Nephron (organoid): ENCODE measurements around the gene TRA2B.
"Not testable (repeated sequence)": the region's sequence is repeated elsewhere in the genome, so short reads cannot be mapped to it uniquely, and the experiment has no call there.

Experiments used
- H3K27ac Mint-ChIP-seq, 3 experiments: 2 replicates each; pipeline ENCODE4 v1.8.0; 2020; ENCODE audit warnings: mixed read lengths in 3 of 3, mild to moderate bottlenecking in 2 of 3, moderate library complexity in 1 of 3
- H3K27me3 Mint-ChIP-seq: 2 replicates; pipeline ENCODE4 v1.8.0; 2021; ENCODE audit warnings: low read depth, mild to moderate bottlenecking, moderate library complexity, mixed read lengths
- H3K36me3 Mint-ChIP-seq: 2 replicates; pipeline ENCODE4 v1.8.0; 2020; ENCODE audit warnings: low read depth, mixed read lengths
- H3K4me1 Mint-ChIP-seq: 2 replicates; pipeline ENCODE4 v1.8.0; 2020; ENCODE audit warnings: mixed read lengths
- H3K4me3 Mint-ChIP-seq, 3 experiments: 2 replicates each; pipeline ENCODE4 v1.8.0; 2020; ENCODE audit warnings: mild to moderate bottlenecking in 3 of 3, mixed read lengths in 3 of 3, moderate library complexity in 2 of 3
- H3K9me3 Mint-ChIP-seq: 2 replicates; pipeline ENCODE4 v1.8.0; 2020; ENCODE audit warnings: mixed read lengths
- CTCF ChIP-seq, 3 experiments: fragments of 200-600 bp; sonication (generic); IDR thresholded peaks; one replicate each; pipeline ENCODE4 v1.5.0; 2021; ENCODE audit warnings: antibody characterized with exemption in 3 of 3; ENCODE audit not compliant: unreplicated experiment in 3 of 3

The TRA2B gene

GRCh38 chr3:185916042-185916833 is 21.6 kb downstream of the TRA2B start:
- no peaks in the 10 kb centered on the region for H3K9me3 Mint-ChIP-seq
- TF ChIP-seq CTCF (IDR thresholded peaks at IDR 0.05; ENCODE audit: unreplicated experiment in 3 of 3), result no peak
- H3K27ac Mint-ChIP-seq, result no peak overlapping the region

GRCh38 chr3:185915642-185916041 is 22.2 kb downstream of the TRA2B start:
- H3K27ac Mint-ChIP-seq, result peak overlapping the region; percentile 4 to 71 (median 17)

More at GRCh38 chr3:185916042-185916833, 21.6 kb downstream of the TRA2B start:
- Mint-ChIP-seq H3K4me1 (no peaks in the 10 kb centered on the region), H3K36me3 (peaks cover 77% of the 10 kb centered on the region), H3K27me3 (no peaks in the 10 kb centered on the region), H3K4me3 (no peak overlapping the region)

GRCh38 chr3:185914911-185915629 is 22.7 kb downstream of the TRA2B start:
- Mint-ChIP-seq H3K27ac (peak overlapping the region; percentile 4 to 71 (median 17)), H3K36me3 (peaks cover 66% of the 10 kb centered on the region), H3K27me3 (peaks cover 4% of the 10 kb centered on the region), H3K4me3 (no peak overlapping the region), H3K4me1 (no peaks in the 10 kb centered on the region), H3K9me3 (no peaks in the 10 kb centered on the region)
- no peak for TF ChIP-seq CTCF (IDR thresholded peaks at IDR 0.05; ENCODE audit: unreplicated experiment in 3 of 3)

More at GRCh38 chr3:185915642-185916041, 22.2 kb downstream of the TRA2B start:
- Mint-ChIP-seq H3K4me1 (no peaks in the 10 kb centered on the region), H3K36me3 (peaks cover 72% of the 10 kb centered on the region), H3K9me3 (no peaks in the 10 kb centered on the region), H3K27me3 (no peaks in the 10 kb centered on the region), H3K4me3 (no peak overlapping the region)
- TF ChIP-seq CTCF (IDR thresholded peaks at IDR 0.05; ENCODE audit: unreplicated experiment in 3 of 3), result no peak

- Mint-ChIP-seq H3K9me3 (peaks cover 2% of the 10 kb centered on the region), H3K4me1 (no peaks in the 10 kb centered on the region), H3K4me3 (no peak overlapping the region), H3K36me3 (peaks cover 47% of the 10 kb centered on the region), H3K27me3 (peaks cover 4% of the 10 kb centered on the region), H3K27ac (peak overlapping the region in 1 of 3 experiments; percentile 5)
- TF ChIP-seq CTCF (IDR thresholded peaks at IDR 0.05; ENCODE audit: unreplicated experiment in 3 of 3), result no peak
Measured at GRCh38 chr3:185912929-185913901, 24.6 kb downstream of the TRA2B start.

GRCh38 chr3:185912512-185912911 is 25.3 kb downstream of the TRA2B start:
- TF ChIP-seq CTCF (IDR thresholded peaks at IDR 0.05; ENCODE audit: unreplicated experiment in 3 of 3), result no peak
- no peaks in the 10 kb centered on the region for H3K4me1 Mint-ChIP-seq

GRCh38 chr3:185911076-185911448 is 26.8 kb downstream of the TRA2B start:
- H3K27ac Mint-ChIP-seq, result peak overlapping the region in 1 of 3 experiments; percentile 25
- not testable (repeated sequence) for H3K9me3 Mint-ChIP-seq, H3K4me3 Mint-ChIP-seq, H3K4me1 Mint-ChIP-seq, H3K27me3 Mint-ChIP-seq
- H3K36me3 Mint-ChIP-seq, result peaks cover 26% of the 10 kb centered on the region

More at GRCh38 chr3:185912512-185912911, 25.3 kb downstream of the TRA2B start:
- no peak overlapping the region for H3K4me3 Mint-ChIP-seq
- H3K9me3 Mint-ChIP-seq, result peaks cover 2% of the 10 kb centered on the region
- H3K27me3 Mint-ChIP-seq, result peaks cover 4% of the 10 kb centered on the region
- no peak overlapping the region for H3K27ac Mint-ChIP-seq
- H3K36me3 Mint-ChIP-seq, result peaks cover 40% of the 10 kb centered on the region

GRCh38 chr3:185910322-185911075 is 27.3 kb downstream of the TRA2B start:
- H3K4me3 Mint-ChIP-seq, H3K27ac Mint-ChIP-seq, H3K4me1 Mint-ChIP-seq, H3K27me3 Mint-ChIP-seq, H3K9me3 Mint-ChIP-seq: not testable (repeated sequence)
- peaks cover 20% of the 10 kb centered on the region for H3K36me3 Mint-ChIP-seq

GRCh38 chr3:185909913-185910312 is 27.9 kb downstream of the TRA2B start:
- H3K4me3 Mint-ChIP-seq, H3K9me3 Mint-ChIP-seq, H3K27ac Mint-ChIP-seq, H3K4me1 Mint-ChIP-seq, H3K27me3 Mint-ChIP-seq: not testable (repeated sequence)
- peaks cover 14% of the 10 kb centered on the region for H3K36me3 Mint-ChIP-seq
